Esophagus mucosa (tissue), 1 donor: ENCODE results near the gene UAP1L1. TPM values are rescaled to one million over a fixed set of nuclear protein-coding genes. Genes with fewer than 3 reads are reported as not detected.

ENCODE experiments used
- ATAC-seq: fragments of 200-7000 bp; cut with Tn5 transposase; one replicate; pipeline ENCODE4 v1.9.1; 2020
- total RNA-seq: library from RNA; stranded (reverse); gene quantifications from one replicate; pipeline ENCODE4 v1.2.4, GENCODE V29; 2023
- donor health status: DM: yes; HTN: yes; CAD: no.

Gene UAP1L1
- total RNA-seq, 1 donor from 2014 or later = 4.9 TPM

DNA sequence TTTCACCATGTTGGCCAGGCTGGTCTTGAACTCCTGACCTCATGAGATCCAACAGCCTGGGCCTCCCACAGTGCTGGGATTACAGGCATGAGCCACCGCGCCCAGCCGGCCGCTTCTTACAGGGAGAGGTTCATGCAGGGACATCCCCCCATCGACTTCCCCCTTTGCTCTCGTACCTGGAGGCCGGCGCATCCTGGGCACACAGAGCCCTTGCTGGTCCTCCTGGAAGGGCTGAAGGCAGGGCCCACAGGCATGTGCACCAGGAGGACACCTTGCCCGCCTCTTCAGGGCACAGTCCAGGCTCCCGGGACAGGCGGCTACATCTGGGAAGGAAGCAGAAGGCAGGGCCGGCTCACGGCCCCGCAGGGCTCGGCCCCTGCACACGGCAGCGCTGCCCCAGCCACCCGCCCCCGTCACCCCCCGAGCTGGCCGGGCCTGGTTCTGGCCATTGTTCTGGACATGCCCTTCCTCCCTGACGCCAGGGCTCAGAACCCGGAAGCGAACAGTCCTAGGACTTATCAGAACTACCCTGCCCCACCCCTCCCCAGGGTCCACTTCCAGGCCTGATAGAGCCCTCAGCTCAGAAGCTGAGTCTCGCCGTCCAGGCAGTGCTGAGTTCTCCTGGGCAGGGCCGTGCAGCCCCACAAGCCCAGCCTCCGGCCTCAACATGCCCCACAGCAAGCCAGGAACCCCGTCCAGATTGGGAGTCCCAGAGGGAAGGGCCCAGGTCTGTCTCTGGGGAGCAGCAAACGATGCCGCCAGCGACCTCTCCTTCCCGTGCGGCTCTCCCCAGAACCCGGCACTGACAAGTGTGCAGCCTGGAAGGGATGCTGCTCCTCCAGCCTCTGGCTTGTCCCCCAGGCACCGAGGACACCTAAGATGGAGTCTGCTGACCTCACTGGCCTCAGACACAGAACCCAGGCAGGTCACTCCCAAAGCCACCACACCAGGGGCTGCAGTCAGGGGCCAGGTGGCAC lies 34.3 kb upstream of the UAP1L1 start:
- ATAC-seq = peak; percentile 4

DNA sequence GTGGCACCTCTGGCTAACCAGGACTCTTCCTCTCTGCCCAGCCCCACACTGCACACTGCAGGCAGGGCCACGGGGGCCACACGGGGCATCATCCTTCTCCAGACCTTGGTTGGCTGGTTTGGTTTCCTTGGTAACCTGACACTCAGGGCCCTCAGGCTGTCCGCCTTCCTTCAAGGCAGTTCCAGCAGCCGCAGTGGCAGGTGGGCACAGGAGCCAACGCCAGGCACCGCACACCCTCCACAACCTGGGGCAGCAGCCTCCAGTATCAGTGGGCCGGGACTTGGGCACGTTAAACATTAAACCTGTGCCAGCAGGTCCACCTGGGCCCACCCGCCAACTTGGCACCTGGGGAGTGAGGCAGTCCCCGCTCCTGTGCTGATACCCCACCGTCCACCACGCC lies 33.3 kb upstream of the UAP1L1 start:
- no peak for ATAC-seq

DNA sequence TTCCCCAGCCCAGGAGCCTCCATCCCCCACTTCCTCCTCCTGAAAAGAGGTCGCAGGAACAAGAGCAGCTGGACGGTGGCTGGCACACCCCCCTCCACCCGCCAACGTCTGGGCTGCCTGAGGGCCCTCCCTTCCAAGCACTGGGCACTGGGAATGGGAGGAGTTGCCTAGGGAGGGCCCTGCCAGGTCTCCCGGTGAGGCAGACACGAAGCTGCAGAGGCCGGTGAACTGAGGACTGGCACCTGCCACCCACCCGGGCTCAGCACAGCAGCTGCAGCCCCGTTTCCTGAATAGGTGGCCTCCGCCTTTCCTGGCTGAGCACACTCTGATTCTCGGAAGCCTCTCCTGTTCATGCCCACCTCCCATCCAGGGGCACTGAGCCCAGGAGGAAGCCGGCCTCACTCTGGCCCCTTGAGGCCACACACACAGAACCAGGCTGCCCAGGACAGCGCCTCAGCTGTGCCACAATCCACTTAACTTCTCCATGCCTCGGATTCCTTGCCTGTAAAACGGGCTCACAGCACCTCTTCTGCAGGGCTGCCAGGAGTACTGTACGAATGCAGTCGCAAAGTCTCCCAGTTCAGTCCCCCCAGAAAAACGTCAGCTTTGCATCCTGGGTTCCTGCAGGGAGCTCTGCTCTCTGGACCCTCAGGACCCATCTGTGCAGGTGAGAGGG lies 32.7 kb upstream of the UAP1L1 start:
- ATAC-seq = peak; percentile 12

DNA sequence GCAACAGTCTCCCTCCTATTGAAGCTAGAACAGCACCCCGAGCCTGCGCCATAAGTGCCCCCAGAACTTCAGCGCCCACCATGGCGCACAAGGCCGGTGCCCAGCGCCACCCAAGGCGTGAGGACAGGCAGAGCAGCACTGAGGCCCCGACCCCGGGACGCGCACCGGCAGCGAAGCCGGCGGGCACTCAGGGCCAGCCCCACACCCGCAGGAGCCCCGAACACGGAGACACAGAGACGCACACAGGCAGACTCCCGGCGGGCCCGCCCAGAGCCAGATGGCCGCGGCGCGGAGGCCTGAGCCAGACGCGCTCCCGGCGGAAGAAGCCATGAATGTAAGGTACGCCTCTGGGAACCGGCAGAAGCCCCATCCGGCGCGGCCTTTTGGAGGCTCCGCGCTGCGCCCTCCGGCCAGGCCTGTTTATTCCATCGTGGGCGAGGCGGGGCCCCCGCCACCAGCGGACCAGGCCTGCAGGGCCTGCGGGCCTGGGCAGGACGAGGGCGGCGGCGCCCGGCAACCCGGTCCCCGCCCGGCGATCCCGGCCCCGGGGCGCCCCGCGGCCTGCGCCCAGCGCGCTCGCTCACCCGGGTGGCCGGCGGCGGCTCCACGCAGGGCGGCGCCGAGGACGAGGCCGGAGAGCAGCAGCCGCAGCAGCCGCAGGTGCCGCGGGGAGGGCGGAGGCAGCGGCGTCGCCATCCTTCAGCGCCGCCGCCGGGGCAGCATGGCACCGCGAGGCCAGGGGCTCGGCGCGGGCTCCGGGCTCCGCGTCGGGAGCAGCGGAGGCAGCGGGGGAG lies 31.8 kb upstream of the UAP1L1 start:
- no peak for ATAC-seq

DNA sequence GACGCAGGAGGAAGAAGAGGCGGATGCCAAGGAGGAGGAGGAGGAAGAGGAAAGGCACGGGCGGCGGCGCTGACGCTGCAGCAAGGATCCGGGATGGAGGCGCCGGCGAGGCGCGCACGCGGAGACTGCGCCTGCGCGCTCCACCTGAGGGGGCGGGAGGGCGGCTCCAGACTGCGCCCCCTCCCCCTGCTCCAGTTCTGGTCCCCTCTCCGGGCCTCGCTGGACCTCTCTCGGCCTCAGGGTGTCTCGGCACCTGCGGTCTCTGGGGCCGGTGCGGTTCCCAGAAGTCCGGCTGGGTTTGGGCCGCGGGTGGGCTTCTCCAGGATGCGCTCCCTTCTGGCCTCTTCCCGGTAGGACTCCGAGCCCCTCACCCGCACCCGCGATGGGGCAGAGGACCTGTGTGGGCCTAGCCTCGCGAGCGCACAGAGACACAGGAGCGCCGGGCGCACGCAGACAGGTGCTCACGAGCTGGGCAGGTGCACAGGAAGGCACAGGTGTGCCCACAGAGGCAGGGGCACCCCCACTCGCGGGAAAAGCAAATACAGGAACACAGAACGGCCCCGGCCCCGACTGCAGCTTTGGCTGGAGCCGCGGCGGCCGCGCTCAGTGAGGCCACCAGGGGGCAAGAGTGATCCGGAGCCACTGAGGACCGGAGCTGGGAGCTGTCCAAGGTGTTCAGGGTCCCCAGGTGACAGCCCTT lies 31.1 kb upstream of the UAP1L1 start, which contains the start of gene NPDC1:
Gene NPDC1, minus strand, starts transcription at position 90 of the 700 bp plus-strand sequence. CDS start 188 bp downstream, outside the sequence.
- peak; percentile 57 for ATAC-seq

DNA sequence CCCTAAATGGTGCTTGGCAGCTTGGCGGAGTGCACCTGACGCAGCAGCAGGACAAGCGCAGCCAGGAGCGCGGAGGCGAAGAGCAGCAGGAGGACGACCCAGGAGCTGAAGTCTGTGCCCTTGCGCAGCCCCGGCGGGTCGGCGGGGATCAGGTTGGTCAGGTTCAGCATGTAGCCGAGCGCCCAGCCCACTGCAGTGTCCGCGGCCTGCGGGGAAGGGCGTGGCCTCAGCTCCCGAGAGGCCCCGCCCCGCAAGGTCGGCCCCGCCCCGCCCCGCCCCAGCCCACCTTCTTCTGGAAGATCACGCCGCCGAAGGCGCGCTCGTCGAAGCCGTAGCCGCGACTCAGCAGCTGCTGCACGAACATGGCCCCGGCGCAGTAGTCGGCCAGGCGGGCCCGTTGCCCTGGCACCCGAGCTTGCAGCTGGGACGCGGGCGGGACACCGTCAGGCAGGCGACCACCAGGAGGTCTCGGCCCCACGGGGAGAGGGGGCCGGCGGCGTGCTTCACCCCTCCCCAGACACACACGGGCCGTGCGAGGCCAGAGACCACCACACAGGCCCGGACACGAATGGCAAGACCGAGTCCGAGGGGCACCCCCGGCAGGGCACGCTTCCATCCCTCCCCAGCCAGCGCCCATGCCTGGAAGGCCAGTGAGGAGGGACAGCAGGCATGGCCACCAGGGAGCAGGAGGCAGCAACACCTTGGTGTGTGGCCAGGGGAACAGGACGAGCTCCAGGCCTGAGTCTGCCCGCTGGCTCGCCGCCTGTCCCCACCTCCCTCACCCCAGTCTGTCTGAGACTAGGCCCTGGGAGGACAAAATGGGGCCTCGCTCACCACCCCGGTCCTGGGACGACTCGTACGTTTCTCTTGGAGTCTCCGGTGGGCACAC lies 28.4 kb upstream of the UAP1L1 start:
- ATAC-seq = no peak

DNA sequence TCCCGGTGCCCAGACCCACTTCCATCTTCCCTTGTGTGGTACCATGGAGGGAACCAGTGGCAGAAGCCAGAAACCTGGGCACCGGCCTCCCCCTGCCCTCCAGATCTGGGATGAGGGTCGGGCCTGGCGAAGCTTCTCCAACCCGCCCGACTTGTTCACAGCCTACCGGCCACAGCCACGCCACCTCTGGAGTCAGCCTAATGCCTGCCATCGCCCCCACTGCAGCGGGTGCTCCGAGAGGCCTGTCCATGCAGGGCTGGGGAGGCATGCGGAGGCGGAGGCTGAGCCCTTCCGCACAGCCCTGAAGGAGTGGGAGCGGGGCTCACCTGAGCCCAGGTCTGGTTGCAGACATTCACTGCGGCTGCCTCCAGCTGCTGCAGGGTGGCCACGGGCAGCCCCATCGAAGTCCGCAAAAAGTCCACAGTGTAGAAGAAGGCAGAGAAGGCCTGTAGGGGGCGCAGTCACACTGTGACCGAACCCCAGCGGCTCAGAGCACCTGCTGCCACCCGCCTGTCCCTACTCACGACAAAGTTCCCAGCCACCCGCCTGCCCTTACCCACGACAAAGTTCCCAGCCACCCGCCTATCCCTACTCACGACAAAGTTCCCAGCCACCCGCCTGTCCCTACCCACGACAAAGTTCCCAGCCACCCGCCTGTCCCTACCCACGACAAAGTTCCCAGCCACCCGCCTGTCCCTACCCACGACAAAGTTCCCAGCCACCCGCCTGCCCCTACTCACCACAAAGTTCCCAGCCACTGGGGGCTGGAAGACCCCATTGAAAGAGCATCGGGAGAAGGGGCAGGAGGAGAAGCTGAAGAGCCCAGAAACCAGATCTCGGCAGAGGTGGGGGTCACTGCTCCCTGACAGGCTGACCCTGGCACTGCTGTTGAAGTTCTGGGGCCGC lies 27.5 kb upstream of the UAP1L1 start:
- ATAC-seq = no peak

DNA sequence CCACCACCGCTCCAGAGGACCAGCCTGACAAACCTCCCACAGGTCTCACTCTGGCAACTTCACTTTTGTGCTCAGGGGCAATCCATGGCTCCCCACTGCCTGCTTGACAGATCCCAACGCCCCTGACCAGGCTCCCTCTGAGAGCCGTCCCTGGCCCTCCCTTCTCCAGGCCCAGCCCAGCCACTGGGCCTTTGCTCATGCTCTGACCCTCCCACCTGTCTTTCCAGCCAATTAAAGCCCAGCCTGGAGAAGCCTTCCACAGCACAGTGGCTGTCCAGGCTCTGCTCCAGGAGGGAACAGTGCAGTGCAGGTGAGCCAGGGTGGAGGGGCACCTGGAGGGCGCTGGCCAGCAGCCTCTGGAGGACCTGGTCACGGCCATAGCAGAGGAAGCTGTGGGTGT lies 26.7 kb upstream of the UAP1L1 start:
- no peak for ATAC-seq

DNA sequence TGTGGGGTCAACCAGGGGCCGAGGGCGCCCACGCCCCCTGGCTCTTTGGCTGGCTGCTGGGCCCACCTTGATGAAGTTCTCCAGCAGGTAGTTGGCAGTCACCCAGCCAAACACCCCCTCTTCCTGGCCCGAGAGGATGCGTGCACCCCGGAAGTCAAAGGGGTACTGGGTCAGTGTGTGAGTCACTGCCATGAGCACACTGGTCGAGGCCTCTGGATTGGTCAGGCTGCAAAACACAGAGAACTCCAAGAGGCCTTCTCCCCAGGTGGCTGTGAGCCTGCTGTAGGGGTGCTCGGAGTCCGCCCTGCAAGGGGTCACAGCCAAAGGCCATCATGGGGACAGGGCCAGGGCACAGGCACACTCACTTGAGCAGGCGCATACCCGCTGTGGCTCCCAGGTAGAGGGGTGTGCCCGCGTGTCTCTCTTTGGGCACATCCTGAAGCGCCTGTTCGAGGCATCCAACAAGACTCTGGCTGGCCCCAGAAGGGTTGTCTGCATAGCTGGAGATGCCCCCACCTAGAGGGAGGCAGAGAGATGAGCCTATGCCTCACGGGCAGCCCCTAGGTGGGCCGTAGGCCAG lies 26.1 kb upstream of the UAP1L1 start:
- no peak for ATAC-seq

DNA sequence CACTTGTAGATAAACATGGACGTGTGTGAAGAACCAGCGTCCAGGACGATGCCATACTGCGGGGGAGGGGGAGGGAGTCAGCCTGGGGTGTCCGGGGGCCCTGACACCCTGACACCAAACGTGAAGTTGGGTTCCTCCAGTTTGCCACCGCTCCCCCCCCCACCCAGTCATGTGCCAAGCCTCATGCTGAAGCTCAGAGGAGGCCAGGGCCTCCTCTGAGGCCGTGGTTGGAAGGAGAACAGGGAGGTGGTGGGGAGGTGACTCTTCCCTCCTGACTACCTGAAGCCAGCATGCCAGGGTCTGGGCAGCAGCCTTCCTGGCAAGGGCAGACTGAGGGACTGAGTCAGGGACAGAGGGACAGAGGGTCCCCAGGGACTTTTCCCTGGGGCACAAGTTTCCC lies 25.0 kb upstream of the UAP1L1 start:
- no peak for ATAC-seq

DNA sequence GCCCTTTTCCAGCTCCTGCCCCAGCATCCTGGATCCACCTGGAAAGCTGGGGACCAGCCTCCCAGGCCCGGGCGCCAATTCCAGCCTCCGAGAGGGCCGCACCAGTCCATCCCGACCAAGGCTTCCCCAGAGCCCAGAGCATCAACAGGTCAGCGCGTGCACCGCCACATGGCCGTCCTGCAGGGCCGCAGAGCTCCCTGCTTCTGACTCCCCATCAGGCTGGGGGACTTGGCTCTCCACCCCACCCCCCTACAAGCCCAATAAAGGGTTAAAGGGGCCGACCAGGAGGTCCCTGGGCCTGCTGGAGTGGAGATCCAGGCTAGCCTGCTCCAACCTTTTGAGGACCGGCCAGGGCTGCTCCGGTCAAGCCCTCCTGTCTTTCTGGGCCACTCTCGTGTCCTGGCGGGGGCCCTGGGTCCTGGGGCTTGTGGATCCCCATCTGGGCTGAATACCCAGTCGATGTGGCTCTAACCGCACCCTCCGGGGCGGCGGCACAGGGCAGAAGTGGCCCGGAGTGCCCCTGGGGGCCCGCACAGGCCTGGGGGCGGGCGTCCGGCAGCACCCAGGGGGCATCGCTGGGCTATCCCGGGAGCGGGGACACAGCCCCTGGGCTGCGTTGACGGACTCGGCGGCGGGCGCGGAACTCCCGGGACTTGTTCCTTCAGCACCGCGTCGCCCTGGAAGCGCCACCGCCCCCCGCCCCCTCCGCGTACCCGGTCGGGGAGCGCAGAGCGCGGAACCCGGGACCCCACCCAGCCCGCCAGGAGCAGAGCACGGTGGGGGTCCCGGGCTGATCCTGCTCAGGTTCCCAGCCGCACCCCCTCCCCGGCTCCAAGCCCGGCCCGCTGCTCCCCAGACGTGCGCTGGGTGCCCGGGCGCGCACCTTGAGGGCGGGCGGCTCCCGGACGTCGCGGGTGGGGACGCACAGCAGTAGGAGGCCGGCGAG lies 24.0 kb upstream of the UAP1L1 start:
- ATAC-seq = peak; percentile 48

DNA sequence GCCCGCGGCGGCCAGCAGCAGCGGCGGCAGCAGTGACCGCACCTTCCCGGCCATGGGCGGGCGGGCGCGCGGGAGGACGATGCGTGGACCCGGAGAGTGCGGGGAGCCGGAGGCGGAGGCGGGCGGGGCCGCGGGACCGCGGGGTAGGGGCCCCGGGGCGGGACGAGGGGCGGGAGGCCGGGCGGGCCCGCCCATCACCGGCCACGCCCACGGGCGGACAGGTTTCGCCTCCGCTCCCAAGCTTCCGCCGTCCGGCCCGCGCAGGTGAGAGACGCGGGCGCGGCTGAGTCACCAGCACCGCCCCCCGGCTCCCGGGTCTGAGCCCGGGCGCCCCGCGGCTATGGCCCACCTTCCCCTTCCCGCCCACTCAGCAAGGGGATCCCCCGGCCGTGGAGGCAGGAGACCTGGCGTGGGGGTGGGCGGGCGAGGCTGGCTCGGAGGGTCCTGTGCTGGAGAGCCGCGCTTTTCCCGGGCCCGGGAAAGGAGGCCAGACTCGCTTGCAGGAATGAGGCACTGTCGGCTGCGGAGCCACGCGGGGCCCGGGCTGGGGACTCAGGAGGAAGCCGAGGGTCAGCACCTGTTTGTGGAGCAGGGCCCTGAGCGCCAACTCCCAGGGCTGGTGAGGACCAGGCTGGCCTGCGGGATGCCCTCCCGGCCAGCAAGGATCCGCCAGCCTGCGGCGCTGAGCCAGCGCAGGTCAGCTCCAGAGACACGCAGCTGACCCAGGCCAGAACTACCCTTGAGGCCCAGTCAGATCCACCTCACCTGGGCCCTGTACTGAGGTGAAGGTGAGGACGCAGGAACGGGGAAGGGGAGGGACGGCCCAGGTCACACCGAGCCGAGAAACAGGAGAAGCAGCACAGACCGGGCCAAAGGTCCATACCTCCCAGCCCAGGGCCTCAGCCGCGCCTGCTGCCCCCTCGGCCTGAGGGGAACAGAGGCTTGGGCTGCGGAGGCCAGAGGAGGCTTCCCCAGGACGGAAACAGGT lies 23.1 kb upstream of the UAP1L1 start, which contains the start of gene ENTPD2:
Gene ENTPD2, minus strand, starts transcription at position 118 of the 988 bp plus-strand sequence. Its CDS starts 64 bp downstream, at position 54.
- ATAC-seq = peak; percentile 78

DNA sequence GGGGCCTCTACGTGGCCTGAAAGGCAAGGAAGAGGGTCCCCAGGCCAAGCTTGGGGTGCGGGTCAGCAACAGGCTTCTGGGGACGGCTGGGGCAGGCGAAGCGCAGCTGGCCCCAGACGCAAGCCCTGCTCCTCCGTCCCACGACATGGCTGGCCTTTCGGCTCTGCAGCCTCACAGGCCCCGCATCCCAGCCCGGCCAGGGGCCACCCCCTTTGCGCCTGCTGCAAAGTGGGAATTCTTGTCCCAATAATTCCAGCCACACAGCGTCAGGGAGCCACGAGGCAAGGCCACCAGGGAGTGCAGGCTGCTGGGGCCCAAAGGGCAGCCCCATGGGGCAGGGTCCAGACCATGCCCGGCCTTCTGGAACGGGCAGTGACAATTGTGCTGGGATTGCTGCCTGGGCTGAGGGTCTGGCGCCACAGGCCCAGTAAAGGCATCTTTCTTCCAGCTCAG lies 22.4 kb upstream of the UAP1L1 start:
- no peak for ATAC-seq

DNA sequence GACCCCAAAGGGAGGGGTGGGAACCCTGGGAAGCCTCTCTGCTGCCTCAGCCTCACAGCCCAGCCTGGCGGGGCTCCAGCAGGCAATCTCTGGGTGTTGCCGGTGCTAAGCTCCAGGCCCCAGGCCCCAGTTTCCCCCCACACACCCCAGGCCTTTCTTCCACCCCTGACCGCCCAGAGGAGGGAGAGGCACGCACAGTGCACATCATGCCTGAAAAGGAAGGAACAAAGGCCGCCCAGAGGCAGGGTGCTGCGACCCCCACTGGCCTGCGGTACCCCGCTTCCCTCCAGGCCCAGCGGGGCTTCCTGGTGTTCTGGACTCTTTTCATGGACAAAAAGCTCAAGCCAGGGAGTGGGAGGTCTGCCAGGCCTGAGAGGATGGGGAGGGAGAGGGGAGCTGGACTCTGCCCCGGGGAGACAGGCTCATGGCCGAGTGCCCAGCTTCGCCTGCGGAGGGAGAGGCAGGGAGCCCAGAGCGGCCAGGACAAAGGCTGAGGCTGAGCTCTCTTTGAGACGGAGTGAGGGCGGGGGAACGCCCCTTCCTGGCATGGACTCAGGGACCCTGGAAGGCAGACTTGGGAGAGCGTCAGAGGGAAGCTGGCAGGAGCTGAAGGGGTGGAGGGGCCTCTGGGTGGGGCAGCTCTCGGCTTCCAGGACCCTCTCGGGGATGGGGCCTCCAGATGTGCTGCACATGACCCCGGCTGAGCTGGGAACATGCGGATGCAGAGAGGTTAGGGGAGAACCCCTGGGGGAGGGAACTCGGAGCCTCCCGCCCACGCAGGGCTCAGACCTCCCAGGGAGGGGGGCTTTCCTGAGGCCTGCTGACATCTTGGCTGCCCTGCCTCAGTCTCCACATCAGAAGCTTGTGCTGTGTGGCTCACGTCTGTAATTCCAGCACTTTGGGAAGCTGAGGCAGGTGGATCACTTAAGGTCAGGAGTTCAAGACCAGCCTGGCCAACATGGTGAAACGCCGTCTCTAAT lies 21.6 kb upstream of the UAP1L1 start:
- no peak for ATAC-seq

DNA sequence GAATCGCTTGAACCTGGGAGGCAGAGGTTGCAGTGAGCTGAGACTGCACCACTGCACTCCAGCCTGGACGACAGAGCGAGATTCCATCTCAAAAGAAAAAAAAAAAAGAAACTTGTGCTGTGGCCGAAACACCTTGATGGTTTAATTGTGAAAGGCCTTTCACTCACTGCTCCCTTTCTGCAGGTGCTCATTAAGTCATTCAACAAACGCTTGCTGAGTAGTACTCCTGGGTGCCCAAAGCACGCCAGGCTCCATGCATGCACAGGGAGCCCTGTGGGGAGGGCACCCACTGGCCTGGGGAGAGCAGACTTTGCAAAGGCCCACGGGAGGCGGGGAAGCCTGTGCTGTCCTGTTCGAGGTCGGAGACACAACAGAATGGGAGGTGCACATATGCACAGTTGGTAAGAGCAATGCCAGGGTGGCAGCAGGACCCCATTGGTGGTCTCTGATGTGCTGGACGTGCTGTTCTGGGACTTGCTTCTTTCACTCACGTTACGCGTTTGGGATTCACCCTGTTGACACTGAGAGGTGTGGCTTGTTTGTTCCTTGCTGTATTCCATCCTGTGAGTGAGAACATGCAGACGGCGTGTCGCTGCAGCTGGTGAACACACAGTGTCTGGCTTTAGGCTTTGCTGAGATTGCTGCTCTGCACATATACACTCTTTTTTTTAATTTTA lies 20.4 kb upstream of the UAP1L1 start:
- no peak for ATAC-seq
